MCF 10A (cell line): ENCODE data around the gene ZSCAN5A. TPM values are rescaled to one million over a fixed set of nuclear protein-coding genes. Genes with fewer than 3 reads are reported as not detected.
"Not testable (repeated sequence)": the region's sequence is repeated elsewhere in the genome, so short reads cannot be mapped to it uniquely, and the experiment has no call there.

Experiments
- BruUV-seq: library from RNA; stranded (reverse); fragments of 400-500 nt; replicated peaks from 2 replicates; lab custom pipeline; 2021; lab: Mats Ljungman, UMichigan
- CTCF ChIA-PET: fragments of 300-600 bp; sonication (Branson Sonifier 250); formaldehyde crosslinking; extraction: SDS; loops from one replicate; lab custom pipeline; 2021; ENCODE audit warnings: antibody characterized with exemption, inconsistent platforms; lab: Yijun Ruan, JAX
- POLR2A ChIA-PET: fragments of 300-600, 350-650 bp; sonication (Branson Sonifier 250); formaldehyde crosslinking; extraction: SDS; loops from one replicate; lab custom pipeline; 2020; ENCODE audit warnings: antibody characterized with exemption, inconsistent platforms; lab: Yijun Ruan, JAX
- DNase-seq: peaks from one replicate; pipeline ENCODE4 v3.0.0-alpha.2; 2018; ENCODE audit not compliant: unreplicated experiment
- H3K27ac Mint-ChIP-seq: one replicate; pipeline ENCODE4 v1.8.0; 2022; ENCODE audit warnings: mild to moderate bottlenecking, low read depth, mixed read lengths; ENCODE audit not compliant: unreplicated experiment
- H3K27me3 Mint-ChIP-seq: one replicate; pipeline ENCODE4 v1.8.0; 2022; ENCODE audit warnings: mixed read lengths; ENCODE audit not compliant: insufficient read depth, unreplicated experiment
- H3K36me3 Mint-ChIP-seq: one replicate; pipeline ENCODE4 v1.8.0; 2022; ENCODE audit warnings: mild to moderate bottlenecking, moderate library complexity, mixed read lengths; ENCODE audit not compliant: insufficient read depth, unreplicated experiment
- H3K4me1 Mint-ChIP-seq: one replicate; pipeline ENCODE4 v1.8.0; 2022; ENCODE audit warnings: mixed read lengths; ENCODE audit not compliant: insufficient read depth, unreplicated experiment
- H3K4me3 Mint-ChIP-seq: one replicate; pipeline ENCODE4 v1.8.0; 2022; ENCODE audit warnings: mild to moderate bottlenecking, moderate library complexity, mixed read lengths; ENCODE audit not compliant: unreplicated experiment
- H3K9me3 Mint-ChIP-seq: one replicate; pipeline ENCODE4 v1.8.0; 2022; ENCODE audit warnings: mixed read lengths; ENCODE audit not compliant: unreplicated experiment
- intact Hi-C: fragments of 100-400 bp; cut with micrococcal nuclease; formaldehyde crosslinking; loops from 2 replicates; pipeline ENCODE4 v1.14.1; 2022
- total RNA-seq: library from RNA; stranded (reverse); gene quantifications from 2 replicates; pipeline ENCODE4 v1.2.3, GENCODE V29; 2022
- TF ChIP-seq, protein P1 (sequence below): fragments of 200-600 bp; IDR thresholded peaks from one replicate; pipeline ENCODE4 v1.8.0; 2022; ENCODE audit warnings: antibody characterized with exemption, mild to moderate bottlenecking; ENCODE audit not compliant: unreplicated experiment

ZSCAN5A gene
- total RNA-seq, 1 experiment from 2014 or later, result 8.1 TPM

DNA sequence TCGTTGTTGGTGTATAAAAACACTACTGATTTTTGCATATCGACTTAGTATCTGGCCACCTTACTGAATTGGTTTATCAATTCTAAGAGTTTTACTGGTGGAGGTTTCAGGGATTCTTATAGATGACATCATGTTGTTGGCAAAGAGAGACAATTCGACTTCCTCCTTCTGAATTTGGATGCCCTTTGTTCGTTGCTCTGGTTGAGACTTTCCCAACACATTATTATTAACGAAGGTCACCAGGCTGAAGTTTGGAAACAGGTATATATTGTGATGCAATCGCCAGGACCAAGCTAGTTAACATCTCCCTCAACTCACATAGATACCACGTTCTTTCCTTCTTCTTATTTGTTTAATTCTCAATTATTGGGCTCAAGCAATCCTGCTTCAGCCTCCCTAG is 115.0 kb downstream of the ZSCAN5A start:
- no peak for DNase-seq
- H3K9me3 Mint-ChIP-seq, result peaks cover 13% of the 10 kb centered on the region
- intact Hi-C loops, result no loop called here
- no peaks in the 10 kb centered on the region for H3K36me3 Mint-ChIP-seq
- TF ChIP-seq, protein P1, sequence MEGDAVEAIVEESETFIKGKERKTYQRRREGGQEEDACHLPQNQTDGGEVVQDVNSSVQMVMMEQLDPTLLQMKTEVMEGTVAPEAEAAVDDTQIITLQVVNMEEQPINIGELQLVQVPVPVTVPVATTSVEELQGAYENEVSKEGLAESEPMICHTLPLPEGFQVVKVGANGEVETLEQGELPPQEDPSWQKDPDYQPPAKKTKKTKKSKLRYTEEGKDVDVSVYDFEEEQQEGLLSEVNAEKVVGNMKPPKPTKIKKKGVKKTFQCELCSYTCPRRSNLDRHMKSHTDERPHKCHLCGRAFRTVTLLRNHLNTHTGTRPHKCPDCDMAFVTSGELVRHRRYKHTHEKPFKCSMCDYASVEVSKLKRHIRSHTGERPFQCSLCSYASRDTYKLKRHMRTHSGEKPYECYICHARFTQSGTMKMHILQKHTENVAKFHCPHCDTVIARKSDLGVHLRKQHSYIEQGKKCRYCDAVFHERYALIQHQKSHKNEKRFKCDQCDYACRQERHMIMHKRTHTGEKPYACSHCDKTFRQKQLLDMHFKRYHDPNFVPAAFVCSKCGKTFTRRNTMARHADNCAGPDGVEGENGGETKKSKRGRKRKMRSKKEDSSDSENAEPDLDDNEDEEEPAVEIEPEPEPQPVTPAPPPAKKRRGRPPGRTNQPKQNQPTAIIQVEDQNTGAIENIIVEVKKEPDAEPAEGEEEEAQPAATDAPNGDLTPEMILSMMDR, result no peak
- H3K4me1 Mint-ChIP-seq, result no peaks in the 10 kb centered on the region
- ChIA-PET CTCF (interaction anchor here (0.8 kb wide), 1 partner anchor 20 kb away, joined by 4 read pairs; no protein-coding TSS in a partner anchor), POLR2A (interaction anchor here (0.7 kb wide), 1 partner anchor 27 kb away, joined by 3 read pairs; no protein-coding TSS in a partner anchor)
- no peak overlapping the region for H3K27ac Mint-ChIP-seq
- H3K4me3 Mint-ChIP-seq, result no peak overlapping the region
- no peaks in the 10 kb centered on the region for H3K27me3 Mint-ChIP-seq
- no TSS peak for BruUV-seq

DNA sequence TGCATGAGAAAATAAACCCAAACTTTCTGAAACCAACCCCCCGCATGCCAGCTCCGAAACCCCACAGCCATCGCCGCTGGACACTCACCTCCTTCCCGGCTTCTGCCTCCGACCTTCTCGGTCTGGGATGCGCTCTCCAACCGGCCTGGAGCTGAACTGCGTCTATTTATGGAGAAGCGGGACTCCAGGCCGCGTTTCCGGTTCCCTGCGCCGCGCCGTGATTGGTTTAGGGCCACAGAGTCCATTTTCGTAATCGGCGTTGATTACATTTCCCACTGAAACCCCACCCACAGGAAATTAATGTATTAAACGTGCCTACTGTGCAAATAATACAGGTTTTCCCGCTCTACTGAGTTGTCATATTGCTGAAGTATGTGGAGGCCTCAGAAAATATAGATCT is 117.0 kb downstream of the ZSCAN5A start, which contains the start of gene ZSCAN5B:
TSS of gene ZSCAN5B (minus strand) at position 138 of the 400 bp plus-strand sequence. CDS start 4,731 bp downstream, outside the sequence.
- intact Hi-C loops, H3K36me3 Mint-ChIP-seq, H3K27me3 Mint-ChIP-seq, H3K4me1 Mint-ChIP-seq, DNase-seq, H3K4me3 Mint-ChIP-seq, H3K27ac Mint-ChIP-seq, BruUV-seq: not testable (repeated sequence)
- ChIA-PET POLR2A (interaction anchor here (0.5 kb wide), 1 partner anchor 616 kb away, joined by 3 read pairs; no protein-coding TSS in a partner anchor), CTCF (interaction anchor here (1.4 kb wide), 1 partner anchor 56 kb away, joined by 6 read pairs; no protein-coding TSS in a partner anchor)
- peaks cover 13% of the 10 kb centered on the region for H3K9me3 Mint-ChIP-seq

DNA sequence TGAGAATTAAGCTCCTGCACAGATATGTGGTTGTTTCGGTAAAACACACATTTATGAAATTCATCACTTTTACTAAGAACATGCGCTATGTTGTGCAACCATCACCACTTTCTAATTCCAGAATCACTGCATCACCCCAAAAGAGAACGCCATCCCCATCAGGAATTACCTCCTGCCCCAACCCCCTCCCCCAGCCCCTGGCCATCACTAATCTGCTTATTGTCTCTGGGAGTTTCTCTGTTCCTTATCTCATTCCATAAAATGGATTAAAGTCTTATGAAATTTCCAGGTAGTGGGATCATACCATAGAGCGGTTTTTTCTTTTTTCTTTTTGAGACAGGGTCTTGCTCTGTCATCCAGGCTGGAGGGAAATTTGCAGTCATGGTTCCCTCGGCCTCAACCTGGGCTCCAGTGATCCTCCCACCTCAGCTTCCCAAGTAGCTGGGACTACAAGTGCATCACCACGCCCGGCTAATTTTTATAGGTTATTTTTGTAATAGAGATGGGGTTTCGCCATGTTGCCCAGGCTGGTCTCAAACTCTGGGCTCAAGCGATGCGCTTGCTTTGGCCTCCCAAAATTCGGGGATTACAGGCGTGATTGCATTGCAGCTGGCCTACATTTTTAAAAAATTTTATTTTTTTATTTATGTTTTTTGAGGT is 120.5 kb downstream of the ZSCAN5A start:
- POLR2A ChIA-PET, result no interaction called here
- no peak for DNase-seq
- Mint-ChIP-seq H3K36me3 (no peaks in the 10 kb centered on the region), H3K27ac (no peak overlapping the region), H3K27me3 (no peaks in the 10 kb centered on the region), H3K4me3 (no peak overlapping the region), H3K9me3 (no peaks in the 10 kb centered on the region), H3K4me1 (no peaks in the 10 kb centered on the region)
- CTCF ChIA-PET, result interaction anchor here (1.0 to 1.3 kb wide), 2 partner anchors 16 to 59 kb away, joined by 3 to 4 read pairs; no protein-coding TSS in a partner anchor
- BruUV-seq, result no TSS peak
- TF ChIP-seq, protein P1, result no peak
- intact Hi-C loops, result no loop called here

DNA sequence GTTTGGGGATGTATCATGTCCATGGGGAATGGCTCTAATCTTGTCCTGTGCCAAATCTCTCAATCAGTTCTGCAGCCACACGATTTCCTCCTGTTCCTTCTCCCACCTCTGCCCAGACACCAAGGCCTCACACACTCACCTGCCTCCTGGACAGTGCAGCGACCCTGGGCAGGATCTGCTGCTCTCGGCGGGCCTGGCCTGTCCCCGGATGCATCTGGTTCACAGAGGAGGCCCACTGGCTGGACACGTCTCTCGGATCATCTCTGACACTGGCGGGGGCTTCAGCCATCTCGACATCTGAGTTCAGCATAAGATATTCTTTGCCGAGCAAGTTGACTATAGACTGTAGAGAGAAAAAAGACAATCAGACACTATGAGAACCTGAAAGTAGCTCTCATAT is 122.9 kb downstream of the ZSCAN5A start:
- TF ChIP-seq, protein P1, result no peak

More for the DNA sequence above, 122.9 kb downstream of the ZSCAN5A start:
- Mint-ChIP-seq H3K4me3 (no peak overlapping the region), H3K9me3 (no peaks in the 10 kb centered on the region), H3K27ac (no peak overlapping the region), H3K4me1 (no peaks in the 10 kb centered on the region), H3K36me3 (no peaks in the 10 kb centered on the region), H3K27me3 (no peaks in the 10 kb centered on the region)
- intact Hi-C loops, result no loop called here
- POLR2A ChIA-PET, result no interaction called here
- no TSS peak for BruUV-seq
- DNase-seq, result no peak
- CTCF ChIA-PET, result interaction anchor here (0.7 kb wide), 1 partner anchor 11 kb away, joined by 3 read pairs; no protein-coding TSS in a partner anchor
